HTR-8/SVneo (cell line): ENCODE measurements around the gene TMOD1.

Experiments
- DNase-seq: peaks from one replicate; pipeline ENCODE4 v3.0.0; 2011; ENCODE audit warnings: low spot score, mixed read lengths; ENCODE audit not compliant: insufficient read length
- FAIRE-seq: peaks from 2 replicates; lab custom pipeline; 2011; peaks lifted over from hg19 to GRCh38; lab: Jason Lieb, UNC

TMOD1 gene

DNA sequence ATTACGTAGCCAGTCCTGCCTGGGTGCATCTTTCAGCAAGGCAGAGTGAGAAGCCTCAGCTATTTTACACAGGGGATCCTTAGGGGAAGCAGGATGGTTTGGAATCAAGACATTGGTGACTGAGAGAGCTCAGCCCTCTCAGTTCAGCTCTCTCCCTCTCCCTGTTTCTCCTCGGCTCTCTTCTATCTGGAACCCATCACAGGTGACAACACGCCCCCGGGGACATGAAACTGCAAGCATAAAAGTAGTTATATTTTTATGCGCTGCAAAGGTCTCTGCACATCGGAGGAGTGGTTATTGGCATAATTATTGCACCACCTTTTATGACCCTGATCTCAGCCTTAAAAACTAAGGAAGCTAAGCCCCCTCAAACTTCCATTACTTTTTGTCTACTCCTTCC, 14.2 kb downstream of the TMOD1 start:
- no peak for FAIRE-seq
- DNase-seq = no peak

DNA sequence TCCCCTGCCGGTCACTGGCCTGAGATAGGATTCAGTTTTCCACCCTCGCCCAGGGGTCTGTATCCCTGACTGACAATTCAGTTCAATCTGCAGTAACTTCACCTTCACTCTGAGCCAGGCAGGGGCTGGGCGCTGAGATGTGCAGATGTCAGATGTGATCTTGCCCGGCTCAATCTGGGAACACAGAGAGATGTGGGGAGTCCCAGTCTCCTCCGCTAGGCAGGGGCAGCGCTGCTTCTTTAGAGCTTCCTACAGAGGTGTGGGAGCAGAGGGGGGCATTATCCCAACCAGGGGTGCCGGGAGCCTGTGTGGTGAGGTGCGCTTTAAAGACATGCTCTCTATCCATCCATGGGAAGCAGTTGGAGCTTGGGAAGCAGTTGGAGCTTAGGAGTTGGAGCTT, 14.6 kb downstream of the TMOD1 start:
- FAIRE-seq (no peak), DNase-seq (no peak)

DNA sequence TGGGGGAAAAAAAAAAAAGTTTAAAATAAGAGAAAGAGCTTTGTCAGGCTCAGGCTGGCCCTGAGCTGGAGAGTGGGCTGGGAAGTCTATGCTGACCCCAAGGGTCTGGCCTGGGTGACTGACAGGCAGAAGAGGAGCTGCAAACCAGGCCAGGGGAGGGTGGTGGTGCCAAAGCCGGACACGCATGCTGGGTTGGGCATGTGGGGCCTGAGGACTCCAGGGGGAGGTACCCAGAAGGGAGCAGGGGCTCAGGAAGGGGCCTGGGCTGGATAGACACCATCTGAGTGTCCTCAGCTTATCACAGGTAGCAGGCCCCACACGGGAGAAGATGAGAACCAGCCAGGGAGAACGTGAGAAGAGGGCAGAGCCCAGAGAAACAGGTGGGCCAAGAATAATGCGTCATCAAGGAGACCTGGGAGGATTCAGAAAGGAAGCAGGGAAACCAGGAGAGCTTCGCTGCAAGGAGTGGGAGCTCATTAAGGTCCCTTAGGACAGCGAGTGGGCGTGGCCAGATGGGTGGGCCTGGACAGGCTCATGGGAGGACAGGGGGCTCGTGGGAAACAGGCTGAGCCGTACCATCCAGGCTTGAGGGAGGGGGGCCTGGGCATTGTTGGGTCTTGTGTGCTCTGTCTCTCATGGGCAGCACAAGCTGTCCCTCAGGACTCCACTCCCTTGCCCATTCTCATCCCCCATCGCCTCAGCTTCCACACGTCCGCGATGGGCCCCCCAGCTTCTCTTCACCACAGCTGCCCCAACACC, 16.0 kb downstream of the TMOD1 start:
- no peak for DNase-seq
- no peak for FAIRE-seq

DNA sequence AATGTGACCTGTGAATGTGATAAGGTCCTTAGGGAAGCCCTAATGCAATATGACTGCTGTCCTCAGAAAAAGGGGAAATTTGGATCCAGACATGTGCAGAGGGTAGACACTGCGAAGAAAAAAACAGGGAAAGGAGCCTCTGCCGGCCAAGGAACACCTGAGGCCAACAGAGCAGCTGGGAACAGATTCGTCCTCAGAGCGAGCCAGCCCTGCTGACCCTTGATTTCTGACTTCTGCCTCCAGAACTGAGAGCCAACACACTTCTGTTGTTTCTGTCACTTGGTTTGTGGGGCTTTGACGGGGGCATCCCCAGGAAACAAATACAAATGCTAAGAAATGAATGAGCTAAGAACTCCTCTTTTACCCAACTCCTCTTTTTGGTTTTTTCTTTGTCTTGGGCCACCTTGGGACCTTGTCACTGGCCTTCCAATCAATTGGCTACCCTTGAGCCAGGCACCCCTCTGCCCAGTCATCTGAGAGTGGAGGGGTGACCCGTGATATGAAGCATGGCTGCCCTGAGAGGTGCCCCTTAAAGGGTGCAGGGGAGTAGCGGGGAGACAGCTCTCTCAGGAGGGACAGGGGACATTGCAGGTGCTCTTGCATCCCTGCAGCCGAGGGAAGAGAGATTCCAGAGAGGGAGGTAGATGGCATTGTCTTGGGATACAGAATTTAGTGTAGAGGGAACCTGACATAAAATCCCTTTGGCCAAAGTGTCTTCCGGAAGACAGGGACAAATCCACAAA, 16.9 kb downstream of the TMOD1 start:
- DNase-seq = no peak
- FAIRE-seq = no peak

DNA sequence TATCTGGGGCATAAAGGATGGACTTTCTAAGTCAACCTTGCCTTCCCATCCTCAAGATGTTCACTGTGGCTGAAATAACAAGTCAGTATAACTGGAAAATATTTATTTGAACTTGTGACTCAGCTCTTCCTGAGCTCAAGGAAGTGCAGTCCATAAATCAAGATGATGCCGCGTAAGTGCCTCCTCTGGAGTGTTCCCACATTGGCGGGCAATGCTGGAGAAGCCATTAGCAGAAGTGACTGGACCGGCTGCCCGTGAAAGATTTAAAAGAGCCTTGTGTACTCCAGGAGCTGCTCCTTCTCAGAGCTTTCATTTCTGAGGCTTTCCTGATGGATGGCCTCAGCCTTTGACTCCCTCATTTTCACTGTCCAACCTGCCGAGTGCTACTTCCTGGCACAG, 17.4 kb downstream of the TMOD1 start:
- FAIRE-seq (no peak), DNase-seq (peak; percentile 81)

DNA sequence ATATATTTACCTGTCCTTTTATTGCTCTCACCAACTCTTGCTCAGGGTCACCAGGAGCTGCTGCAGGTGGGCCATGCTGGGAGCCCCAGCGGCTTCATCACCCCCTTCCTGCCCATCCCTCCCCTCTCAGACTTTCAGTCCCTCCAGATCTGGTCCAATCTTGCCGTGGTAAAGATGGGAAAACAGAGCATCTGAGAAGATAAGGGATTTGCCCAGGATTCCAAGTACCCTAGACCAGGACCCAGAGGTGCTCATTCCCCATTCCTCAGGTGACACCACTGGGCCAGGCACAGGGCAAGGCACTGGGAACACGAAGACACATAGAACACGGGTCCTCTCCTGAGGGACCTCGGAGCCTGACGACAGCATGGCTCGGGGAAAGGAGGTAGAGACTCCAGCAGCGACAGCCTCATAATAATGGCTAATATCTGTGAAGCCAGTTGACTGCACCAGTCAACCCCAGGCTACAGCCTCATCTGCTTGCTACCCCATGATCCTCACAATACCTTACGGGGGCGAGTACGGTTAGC, 18.0 kb downstream of the TMOD1 start:
- no peak for DNase-seq
- FAIRE-seq = no peak

DNA sequence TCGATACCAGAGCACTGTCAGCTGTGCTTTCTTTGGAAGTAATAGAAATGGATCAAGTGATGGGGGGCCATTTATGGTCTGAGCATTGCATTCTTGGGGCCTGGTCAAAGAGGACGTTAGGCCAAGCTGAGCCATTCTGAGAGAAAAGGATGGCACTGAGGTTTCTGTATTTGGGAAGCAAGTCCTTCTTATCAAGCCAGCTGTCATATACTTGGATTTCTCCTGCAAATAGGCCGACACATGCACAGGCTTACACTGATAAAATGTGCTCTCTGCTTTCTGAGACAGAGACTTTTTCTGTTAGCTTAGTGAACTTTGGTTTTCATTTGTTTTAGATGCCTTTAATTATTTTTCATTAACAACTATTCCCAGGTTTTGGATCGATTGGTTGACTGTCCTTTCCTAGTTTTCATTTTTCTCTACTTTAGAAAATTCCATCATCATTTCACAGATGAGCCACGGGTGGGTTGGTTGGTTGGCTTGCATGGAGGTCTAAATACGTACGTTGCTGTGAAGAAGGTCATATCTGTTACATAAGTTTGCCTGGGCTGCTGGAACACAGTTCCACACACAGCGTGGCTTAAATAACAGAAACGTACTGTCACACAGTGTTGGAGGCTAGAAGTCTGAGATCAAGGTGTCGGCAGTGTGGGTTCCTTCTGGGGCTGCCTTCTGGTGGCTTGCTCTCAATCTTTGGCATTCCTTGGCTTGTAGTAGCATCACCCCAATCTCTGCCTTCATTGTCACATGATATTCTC, 20.3 kb downstream of the TMOD1 start:
- FAIRE-seq = no peak

DNA sequence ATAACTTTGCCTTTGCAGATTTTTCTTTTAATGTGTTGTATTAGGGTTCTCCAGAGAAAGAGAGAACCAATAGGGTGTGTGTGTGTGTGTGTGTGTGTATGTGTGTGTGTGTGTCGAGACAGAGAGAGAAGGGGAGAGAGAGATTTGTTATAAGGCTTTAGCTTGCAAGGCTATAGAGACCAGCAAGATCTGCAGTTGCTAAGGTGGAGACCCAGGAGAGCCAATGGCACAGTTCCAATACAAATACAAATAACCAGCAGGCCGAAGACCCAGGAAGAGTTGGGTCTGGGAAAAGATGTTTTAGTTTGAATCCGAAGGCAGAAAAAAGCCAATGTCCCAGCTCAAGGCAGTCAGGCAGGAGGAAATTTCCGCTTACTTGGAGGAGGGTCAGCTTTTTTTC, 23.0 kb downstream of the TMOD1 start:
- FAIRE-seq (no peak), DNase-seq (no peak)

More for the DNA sequence above, 20.3 kb downstream of the TMOD1 start:
- DNase-seq = no peak

DNA sequence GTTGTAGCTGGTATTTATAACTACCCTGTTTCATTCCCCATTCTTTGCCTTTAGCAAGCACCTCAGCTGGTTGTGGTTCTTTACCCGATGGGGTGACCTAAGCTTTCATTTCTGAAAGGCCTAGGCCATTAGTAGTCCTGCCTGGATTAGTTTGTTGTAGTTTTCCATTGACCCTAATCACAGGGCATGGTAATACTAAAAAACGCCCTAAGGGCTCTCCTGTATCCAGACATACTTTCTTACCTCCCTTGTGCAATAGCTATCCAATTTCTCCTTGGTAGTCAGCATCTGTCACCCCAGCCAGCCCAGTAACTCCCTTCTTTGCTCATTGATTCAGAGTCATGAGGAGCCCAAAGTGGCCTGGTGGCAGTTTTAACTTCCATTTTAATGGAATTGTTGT, 24.0 kb downstream of the TMOD1 start:
- DNase-seq = peak; percentile 45

DNA sequence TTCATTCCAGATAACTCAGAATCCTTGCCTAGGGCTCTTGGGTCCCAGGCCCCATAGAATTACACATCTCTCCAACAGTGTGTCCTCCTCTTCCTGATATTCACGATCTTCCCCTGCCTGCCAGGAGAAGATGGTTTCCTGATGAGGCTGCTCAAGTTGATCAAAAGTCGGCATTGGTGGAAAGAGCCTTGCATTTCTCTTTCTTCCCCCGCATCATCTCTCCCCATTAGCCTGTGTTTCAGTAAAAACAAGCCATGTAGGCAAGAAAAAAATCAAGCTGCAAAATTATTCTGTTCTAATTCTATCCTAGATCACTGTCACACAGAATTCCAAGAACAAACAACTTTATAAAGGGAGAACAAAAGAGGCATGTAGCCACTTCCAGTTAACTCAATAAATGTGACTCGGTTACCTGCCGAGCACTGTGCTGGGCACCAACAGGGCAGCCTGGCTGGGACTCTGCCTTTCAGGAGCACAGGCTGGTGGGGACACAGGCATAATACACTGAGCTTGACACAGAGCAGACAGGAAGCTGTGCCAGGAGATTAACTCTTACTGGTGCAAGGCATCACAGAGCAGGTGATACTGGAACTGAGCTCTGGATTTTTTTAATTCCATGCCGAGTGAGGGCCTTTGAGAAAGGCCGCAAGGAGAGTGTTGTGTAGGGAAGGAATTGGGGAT, 25.6 kb downstream of the TMOD1 start:
- FAIRE-seq = no peak
- DNase-seq = no peak

More for the DNA sequence above, 24.0 kb downstream of the TMOD1 start:
- no peak for FAIRE-seq

DNA sequence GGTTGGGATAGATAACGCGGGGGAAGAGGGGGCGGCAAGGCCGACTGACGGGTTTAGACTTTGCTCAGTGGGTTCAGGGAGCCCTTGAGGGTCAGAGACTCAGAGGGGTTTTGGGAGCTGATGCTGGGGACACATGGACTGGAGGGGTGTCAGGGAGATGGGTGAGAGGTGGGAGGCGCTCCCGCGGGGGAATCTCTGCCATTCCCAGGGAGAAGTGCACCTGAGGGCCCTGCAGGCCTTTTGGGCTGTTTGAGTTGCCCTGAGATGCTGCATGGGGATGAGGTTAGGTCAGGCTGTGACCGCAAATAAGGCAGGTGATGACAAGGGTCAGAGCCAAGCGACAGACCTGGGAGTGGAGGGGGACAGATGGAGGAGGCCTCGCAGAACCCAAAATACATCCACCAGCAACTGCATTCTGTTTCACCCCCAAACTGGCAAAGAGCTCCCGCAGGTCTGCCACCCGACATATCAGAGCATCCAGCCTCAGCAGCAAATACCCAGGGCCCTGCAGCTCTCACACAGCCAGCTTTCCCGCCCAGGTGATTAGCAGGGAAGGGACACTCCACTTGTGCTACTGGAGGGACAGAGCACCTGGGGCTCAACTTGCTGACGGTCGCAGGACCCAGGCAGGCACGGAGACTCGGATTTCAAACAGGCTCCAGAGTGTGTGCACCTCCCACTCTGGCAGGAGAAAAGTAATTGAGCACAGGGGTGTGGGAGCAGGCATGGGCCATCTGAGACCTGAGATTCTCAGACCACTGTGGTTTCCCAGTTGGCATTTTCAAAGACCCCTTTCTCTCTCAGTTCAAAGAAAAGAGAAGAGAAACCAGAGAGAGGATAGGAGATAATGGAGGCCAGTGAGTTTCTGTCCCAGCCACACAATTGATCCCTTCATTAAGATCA, 26.4 kb downstream of the TMOD1 start:
- FAIRE-seq (no peak), DNase-seq (no peak)

DNA sequence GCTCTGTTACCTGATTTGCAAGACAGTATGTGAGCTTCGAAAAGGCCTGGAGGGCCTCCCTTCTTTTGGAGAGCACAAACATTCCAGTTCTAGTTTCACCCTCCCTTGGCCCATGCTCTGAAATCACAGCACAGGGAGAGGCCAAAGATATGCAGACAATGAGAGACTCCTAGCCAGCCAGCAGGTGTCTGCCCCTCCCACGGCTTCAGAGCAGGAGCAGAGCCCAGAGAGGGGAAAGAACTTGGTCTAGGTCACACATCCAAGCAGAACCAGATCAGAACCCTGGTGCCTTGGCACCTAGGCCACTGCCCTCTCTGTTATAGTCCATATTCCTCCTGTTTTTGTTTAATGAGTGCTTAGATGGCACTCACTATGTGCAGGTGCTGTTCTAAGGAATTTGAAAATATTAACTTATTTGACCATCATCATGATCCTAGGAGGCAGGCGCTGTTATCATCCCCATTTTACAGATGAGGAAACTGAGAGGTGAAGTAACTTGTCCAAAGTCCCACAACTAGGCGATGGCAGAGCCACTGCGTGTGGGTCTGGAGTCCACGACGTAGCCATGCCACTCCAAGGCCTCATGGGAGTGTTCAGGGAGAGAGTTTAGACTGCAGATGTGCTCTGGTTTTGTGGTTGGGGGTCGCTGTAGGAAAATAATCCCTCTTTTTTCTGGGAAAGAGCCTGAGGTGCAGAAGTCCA, 27.2 kb downstream of the TMOD1 start:
- FAIRE-seq (no peak), DNase-seq (no peak)

DNA sequence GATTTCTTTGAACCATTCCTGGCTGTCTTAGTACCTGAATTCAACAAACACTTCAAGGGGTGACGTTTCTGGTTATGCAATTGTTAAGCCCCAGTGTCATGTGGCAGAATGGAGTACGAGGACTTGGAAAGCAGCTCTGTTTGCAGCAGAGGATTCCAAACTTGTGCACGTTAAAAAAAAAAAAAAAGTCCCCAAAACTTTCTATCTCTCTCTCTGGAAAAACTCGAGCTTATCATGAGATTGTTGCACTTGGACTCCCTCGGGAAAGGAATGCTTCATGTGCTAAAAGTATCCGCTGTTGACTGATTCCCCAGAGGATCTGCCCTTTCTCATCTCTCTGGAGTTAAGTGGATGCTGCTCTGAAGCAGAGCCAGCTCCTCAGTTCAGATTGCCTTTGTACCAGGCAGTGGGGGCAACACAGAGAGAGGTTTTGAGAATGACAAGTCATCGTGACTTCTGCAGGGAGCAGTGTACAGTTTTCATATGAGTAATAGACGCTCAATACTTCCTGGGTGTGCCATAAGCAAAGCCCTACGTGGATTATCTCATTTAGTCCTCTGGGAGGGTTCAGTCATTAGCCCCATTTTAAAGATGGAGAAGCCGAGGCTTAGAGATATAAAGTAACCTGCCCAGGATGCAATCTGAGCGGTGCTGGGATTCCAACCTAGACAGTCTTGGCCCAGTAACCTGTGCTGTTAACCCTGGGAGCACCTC, 28.1 kb downstream of the TMOD1 start:
- FAIRE-seq (no peak), DNase-seq (no peak)

DNA sequence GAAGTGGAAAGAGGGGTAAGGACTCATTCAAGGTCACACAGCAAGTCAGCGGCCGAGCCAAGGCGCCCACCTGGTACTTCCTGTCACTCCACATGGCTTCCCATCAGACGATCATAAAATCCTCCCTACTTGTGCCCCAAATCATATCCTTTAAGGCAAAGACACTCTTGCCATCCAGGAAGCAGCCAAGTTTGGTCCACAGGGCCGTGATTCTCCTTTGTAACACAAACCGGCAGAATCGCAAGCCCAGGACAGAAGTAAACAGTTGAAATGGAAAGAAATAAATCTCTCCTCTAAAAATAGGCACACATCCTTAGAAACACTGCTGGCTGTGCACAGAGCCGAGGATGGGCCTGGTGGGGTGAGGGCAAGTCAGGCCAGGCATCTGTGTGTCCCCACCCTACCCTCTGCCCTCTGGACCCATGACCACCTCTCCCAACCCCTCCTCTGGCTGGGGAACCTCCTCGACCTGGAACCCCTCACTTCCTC, 30.5 kb downstream of the TMOD1 start:
- FAIRE-seq = no peak

DNA sequence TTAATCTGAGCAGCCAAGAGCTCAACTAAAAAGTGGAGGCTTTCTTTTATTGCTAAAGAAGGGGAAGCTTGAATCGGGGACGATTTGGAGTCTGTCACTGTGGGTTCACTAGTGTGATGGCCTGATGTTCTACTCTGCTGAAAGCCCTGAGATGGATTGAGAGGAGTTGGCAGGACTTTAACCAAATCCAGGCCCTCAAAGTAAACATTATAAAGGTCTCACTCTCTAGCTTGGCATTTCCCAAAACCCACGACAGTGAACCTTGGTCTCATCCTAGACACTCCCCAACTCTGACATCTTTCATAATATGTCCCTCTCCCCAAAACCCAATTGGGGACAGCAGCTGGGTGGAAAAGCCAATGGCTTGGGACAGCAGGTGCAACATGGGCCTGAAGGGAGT, 32.7 kb downstream of the TMOD1 start:
- DNase-seq (no peak), FAIRE-seq (no peak)

More for the DNA sequence above, 30.5 kb downstream of the TMOD1 start:
- no peak for DNase-seq

DNA sequence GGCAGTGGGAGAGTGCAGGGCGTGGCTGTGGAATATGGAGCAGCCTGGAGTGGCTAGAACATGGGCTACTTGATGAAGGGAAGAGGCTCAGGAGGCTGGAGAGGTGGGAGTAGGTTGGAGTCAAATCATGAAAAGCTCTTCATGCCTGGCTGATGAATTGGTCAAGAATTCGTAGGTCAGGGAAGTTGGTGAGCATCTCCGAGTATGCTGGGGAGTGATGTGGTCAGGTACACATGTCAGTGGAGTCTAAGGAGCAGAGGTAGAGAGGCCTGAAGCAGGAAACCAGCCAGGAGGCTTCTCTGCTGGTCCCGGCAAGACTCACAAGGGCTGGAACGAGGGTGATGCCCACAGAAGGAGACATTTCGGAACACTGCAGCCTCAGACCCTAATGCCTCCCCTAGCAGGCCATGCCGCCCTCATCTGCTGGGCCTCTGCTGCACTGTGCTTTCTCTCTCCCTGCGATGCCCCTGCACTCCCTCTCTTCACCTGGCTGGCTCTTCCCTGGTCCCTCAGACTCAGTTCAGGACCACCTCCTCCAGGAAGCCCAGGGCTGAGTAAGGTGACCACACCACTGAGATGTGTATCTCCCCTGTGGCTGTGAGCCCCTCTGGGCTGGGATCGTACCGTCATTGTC, 33.6 kb downstream of the TMOD1 start:
- FAIRE-seq (no peak), DNase-seq (no peak)

DNA sequence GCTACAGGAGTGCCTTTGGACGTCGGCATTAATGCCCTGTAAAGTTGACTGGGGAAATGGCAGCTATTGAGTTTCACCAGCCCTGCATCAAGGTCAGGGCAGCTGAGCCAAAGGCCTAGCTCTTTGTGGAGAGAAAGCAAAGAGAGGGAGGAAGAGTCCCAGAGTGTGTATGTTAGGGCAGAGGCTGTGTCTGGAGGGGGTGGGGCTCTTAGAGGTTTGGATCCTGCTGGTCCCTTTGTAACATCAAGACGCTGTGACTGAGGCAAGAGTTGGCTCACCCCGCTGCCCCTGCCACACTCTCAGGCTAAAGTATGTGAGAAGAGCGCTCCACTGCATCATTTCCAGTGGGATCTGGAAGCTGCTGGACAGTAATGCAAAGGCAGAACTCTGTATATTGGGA, 34.3 kb downstream of the TMOD1 start:
- FAIRE-seq (no peak), DNase-seq (no peak)
